SJSA1 (cell line): ENCODE measurements around the gene CATSPERZ. TPM values are rescaled to one million over a fixed set of nuclear protein-coding genes. Genes with fewer than 3 reads are reported as not detected.

Experiments used
- DNase-seq, 2 experiments: peaks; one replicate each; pipeline ENCODE4 v3.0.0-alpha.2; 2015 to 2020; ENCODE audit warnings: low spot score in 2 of 2, low read depth in 1 of 2
- H3K27ac ChIP-seq: fragments of 250-450 bp; sonication (Bioruptor Pico); 2 replicates; pipeline ENCODE4 v1.5.1; 2020; ENCODE audit warnings: mild to moderate bottlenecking, moderate library complexity
- H3K27me3 ChIP-seq: fragments of 250-450 bp; sonication (Bioruptor Pico); replicated peaks from 2 replicates; pipeline ENCODE4 v1.5.1; 2020; ENCODE audit warnings: mild to moderate bottlenecking, moderate library complexity
- H3K36me3 ChIP-seq: fragments of 250-450 bp; sonication (Bioruptor Pico); 2 replicates; pipeline ENCODE4 v1.5.1; 2020; ENCODE audit warnings: mild to moderate bottlenecking
- H3K4me1 ChIP-seq: fragments of 250-450 bp; sonication (Bioruptor Pico); replicated peaks from 2 replicates; pipeline ENCODE4 v1.6.1; 2021; ENCODE audit warnings: mild to moderate bottlenecking
- H3K4me3 ChIP-seq: fragments of 250-450 bp; sonication (Bioruptor Pico); 2 replicates; pipeline ENCODE4 v1.5.1; 2020; ENCODE audit warnings: mild to moderate bottlenecking
- H3K9me3 ChIP-seq: fragments of 250-450 bp; sonication (Bioruptor Pico); replicated peaks from 2 replicates; pipeline ENCODE4 v1.5.1; 2020; ENCODE audit warnings: mild to moderate bottlenecking
- total RNA-seq: library from RNA; depleted of rRNA; stranded (reverse); fragments of >200 nt; shearing (Covaris generic); gene quantifications from 2 replicates; pipeline ENCODE4 v1.2.3, GENCODE V29; 2014; rRNA removed

The CATSPERZ gene, protein sequence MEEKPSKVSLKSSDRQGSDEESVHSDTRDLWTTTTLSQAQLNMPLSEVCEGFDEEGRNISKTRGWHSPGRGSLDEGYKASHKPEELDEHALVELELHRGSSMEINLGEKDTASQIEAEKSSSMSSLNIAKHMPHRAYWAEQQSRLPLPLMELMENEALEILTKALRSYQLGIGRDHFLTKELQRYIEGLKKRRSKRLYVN
- total RNA-seq = not detected in 2 replicates

DNA sequence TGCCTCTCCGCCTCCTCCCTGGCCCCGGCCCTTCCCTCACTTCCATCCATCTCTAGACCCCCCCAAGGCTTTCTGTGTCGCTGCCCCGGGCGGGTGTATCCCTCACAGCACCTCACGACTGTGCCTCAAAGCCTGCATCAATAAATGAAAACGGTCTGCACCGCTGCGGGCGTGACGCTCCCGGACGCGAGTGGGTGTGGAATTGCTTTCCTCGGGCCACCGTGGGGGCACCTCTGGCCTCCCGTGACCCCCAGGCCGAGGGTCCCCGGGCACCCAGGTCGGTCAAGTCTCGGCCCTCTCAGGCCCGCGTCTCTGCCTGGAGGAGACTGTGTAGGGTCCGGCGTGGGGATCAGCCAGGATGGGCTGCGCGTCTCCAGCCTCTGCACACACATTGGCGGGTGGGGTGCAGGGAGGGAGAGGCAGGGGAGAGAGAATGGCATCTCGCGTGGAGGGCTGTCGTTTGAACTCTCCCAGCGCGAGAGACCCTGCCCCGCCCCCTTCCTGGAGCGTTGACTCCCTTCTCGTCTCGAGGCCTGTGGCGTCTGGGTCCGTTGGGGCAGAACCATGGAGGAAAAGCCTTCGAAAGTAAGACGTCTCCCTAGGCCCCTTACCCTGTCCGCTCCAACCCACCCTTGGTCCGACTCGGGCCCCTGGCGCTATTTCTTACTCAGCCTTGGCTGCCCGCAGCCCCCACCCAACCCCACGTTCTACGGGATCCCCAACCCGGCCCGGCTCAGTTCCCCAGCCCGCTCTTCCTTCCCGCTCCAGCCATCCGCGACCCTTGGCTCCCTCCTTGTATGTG lies at the start of gene CATSPERZ:
TSS of gene CATSPERZ (plus strand) at position 512 of the 802 bp plus-strand sequence. CDS start at position 565, 53 bp downstream.
- no peak for DNase-seq
- Histone ChIP-seq H3K27me3 (peaks cover 47% of the 10 kb centered on the region), H3K36me3 (no peaks in the 10 kb centered on the region), H3K27ac (no peak within 1 kb of the TSS), H3K9me3 (no peaks in the 10 kb centered on the region), H3K4me3 (no peak within 1 kb of the TSS), H3K4me1 (peaks cover 15% of the 10 kb centered on the region)

DNA sequence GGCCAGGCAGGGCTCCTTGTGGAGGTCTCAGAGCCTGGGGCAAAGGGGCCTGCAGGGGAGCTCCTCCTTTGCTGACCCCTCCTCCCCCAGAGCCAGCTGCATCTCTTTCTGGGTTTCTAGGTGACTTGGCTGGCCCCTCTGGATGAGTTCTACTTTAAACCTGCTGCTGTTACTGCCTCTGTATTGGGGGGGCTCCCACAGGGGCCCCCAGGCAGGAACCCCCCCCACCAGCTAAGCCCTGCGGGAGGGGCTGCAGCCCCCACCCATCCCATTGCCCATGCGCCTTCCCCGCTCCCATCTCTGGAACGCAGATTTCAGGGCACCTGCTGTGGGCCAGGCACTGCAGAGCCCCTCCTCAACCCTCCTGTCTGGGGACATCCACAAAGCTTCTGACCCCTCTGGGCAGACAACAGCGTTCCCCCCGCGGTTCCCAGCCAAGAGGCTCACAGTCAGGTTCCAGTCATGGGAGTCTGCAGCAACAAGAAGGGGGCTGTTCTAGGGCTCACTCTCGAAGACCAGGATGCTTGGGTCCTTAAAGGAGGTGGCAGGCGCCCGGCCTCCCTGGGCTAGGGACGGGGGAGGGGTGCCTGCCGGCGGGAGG lies 49.6 kb upstream of the CATSPERZ start:
- H3K4me3 ChIP-seq = peak overlapping the region; percentile 95
- no peak for DNase-seq
- peaks cover 3% of the 10 kb centered on the region; the same call in 1 of the 2 replicates for H3K9me3 ChIP-seq
- H3K36me3 ChIP-seq = peaks cover 31% of the 10 kb centered on the region
- no peak overlapping the region for H3K27ac ChIP-seq
- no peaks in the 10 kb centered on the region for H3K27me3 ChIP-seq
- peaks cover 46% of the 10 kb centered on the region for H3K4me1 ChIP-seq

DNA sequence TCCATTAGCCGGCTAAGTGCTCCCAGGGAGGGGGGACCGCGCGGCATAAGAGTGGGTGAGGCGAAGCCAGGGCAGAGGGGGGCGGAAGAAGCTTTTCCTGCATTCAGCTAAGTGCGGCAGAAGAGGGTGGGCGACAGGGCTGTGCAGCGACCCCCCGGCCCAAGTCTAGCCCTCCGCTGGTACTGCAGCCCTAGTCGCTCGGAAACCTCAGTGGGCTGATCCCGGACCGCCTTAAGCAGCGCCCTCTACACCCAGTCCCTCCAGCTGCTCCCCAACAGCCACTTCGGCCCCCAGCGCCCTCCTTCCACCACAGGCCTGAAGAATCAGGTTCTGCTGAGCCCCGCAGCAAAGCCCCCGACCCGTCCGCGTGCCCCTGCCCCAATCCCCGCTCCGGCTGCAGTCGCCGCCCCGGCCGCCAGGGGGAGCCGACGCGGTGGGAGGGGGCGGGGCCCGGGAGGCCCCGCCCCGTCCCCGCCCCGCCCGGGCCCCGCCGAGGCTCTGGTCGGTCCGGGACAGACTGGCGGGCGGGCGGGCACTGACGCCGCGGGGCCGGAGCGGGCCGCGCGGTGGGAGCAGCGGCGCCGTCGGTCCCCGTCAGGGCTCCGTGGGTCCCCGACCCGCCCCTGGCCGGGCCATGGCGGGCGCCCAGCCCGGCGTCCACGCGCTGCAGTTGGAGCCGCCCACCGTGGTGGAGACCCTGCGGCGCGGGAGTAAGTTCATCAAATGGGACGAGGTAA lies 49.0 kb upstream of the CATSPERZ start, which contains the start of gene PLCB3:
TSS of gene PLCB3 (plus strand) at position 515 of the 737 bp plus-strand sequence. CDS start at position 635, 120 bp downstream.
- H3K27ac ChIP-seq = peak within 1 kb of the TSS; percentile 37
- peaks cover 31% of the 10 kb centered on the region for H3K36me3 ChIP-seq
- peak in 1 of 2 experiments; percentile 67 for DNase-seq
- H3K9me3 ChIP-seq = peaks cover 3% of the 10 kb centered on the region; the same call in 1 of the 2 replicates
- no peaks in the 10 kb centered on the region for H3K27me3 ChIP-seq
- H3K4me3 ChIP-seq = peak within 1 kb of the TSS; percentile 95
- peaks cover 39% of the 10 kb centered on the region for H3K4me1 ChIP-seq

DNA sequence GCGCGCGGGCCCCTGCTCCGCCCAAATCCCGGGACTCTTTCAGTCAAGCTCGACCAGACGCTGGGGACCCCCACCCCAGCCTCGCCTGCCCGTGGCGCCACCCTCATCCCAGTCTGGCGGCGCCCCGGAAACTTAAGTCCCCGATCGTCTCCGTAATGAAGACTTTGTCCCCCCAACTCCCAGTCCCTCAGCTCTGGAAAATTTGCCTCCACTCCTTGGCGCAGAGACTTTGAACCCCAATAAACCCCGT lies 48.5 kb upstream of the CATSPERZ start:
- H3K27me3 ChIP-seq = no peaks in the 10 kb centered on the region
- H3K9me3 ChIP-seq = peaks cover 3% of the 10 kb centered on the region; the same call in 1 of the 2 replicates
- peak overlapping the region; percentile 37 for H3K27ac ChIP-seq
- H3K36me3 ChIP-seq = peaks cover 34% of the 10 kb centered on the region
- DNase-seq = peak in 1 of 2 experiments; percentile 43
- H3K4me3 ChIP-seq = peak overlapping the region; percentile 95
- peaks cover 38% of the 10 kb centered on the region for H3K4me1 ChIP-seq

DNA sequence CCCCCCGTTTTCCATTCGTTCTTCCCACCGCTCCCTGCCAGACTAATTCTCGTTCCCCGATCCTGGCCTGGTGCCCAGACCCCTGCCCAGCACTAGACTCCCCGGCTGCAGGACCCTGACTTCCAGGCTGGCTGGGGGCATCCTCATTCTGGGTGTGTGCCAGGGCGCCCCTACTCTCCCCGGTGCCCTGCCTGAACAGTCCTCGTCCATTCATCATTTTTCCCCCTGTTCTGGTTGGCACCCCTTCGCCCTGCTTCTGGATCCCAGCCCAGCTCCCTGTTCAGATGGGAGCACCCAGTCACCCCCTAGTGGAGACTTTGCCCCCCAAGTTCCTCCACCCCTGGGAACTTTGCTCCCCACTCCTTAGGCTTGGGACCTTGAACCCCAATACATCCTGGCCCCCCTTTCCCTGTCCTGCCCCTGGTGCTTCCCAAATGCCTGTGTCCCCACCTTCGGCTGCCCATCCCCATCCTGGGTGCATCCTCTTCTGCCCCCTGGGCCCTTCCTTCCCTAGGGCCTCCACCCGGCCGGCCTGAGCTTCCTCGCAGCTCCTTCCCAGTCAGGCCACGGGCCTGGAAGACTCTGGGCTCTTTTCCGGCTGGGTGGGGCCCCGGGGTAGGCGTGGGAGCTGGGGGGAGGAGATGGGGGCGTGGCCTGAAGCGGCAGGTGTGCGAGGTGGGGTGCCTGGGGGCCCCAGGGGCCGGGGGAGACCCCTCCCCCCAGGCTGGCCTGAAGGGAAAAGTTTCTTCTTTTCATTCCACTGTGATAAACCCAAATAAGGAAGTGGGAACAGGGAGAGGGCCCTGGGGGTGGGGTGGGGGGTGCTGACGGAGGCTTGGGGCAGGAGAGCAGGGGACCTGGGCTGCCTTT lies 47.9 kb upstream of the CATSPERZ start:
- Histone ChIP-seq H3K27ac (peak overlapping the region; percentile 37), H3K9me3 (peaks cover 3% of the 10 kb centered on the region; the same call in 1 of the 2 replicates), H3K4me1 (peaks cover 34% of the 10 kb centered on the region), H3K4me3 (peak overlapping the region; percentile 95), H3K27me3 (no peaks in the 10 kb centered on the region), H3K36me3 (peaks cover 38% of the 10 kb centered on the region)
- DNase-seq = peak; percentile 57 to 74

DNA sequence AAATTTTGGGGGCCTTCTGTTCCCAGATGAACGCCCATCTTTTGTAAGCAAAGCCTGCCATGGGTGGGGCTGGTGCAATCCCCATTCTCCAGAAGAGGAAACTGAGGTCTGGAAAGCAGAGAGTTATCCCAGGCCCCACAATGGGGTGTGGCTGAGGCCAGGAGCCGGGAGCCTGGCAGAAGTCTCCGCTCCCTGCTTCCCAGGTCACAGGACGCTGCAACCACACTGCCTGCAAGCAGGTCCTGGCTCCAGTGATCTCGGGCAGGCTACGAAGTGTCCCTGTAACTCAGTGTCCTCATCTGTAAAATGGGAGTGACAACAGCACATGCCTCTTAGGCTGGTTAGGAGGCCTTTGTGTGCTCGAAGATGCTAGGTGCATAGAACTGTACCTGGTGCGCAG lies 47.1 kb upstream of the CATSPERZ start:
- Histone ChIP-seq H3K27ac (no peak overlapping the region), H3K4me3 (no peak overlapping the region; the same call in 1 of the 2 replicates), H3K4me1 (peaks cover 25% of the 10 kb centered on the region), H3K9me3 (peaks cover 3% of the 10 kb centered on the region; the same call in 1 of the 2 replicates), H3K27me3 (no peaks in the 10 kb centered on the region), H3K36me3 (peaks cover 46% of the 10 kb centered on the region)
- no peak for DNase-seq

DNA sequence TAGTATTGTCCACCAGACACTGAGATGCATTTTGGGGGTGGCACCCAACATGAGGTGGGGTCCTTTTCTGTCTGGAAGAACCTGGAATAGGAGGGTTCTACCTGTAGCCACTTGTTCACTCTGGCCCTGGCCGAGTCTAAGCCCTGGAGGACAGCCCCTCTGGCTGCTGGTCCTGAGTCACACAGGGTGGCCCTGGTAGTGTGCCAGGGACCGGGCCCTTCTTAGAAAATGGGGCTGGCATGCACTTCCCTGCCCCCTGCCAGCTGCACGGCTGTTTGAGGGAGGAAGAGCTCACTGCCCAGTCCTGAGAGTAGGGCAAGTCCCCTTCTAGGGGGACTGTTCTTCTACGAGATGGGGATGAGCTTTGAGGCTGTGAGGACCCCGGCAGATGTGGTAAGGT lies 46.7 kb upstream of the CATSPERZ start:
- Histone ChIP-seq H3K9me3 (peaks cover 3% of the 10 kb centered on the region; the same call in 1 of the 2 replicates), H3K4me3 (no peak overlapping the region)

DNA sequence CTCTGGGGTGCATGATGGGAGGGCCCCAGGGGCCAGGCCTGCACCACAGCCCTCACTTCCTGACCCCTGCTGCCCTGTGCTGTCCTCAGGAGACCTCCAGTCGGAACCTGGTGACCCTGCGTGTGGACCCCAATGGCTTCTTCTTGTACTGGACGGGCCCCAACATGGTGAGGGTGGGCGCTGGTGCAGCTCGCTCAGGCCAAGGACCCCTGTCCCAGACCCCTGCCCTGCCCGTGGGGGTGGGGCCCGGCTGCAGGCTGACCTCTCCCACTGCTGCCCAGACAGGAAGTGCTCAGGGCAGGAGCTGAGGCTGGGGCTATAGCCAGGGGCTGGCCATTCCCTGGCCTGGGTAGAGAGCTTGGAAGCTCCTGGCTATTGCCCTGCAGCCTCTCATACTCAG lies 45.8 kb upstream of the CATSPERZ start:
- H3K27ac ChIP-seq = no peak overlapping the region
- no peak for DNase-seq
- no peak overlapping the region for H3K4me3 ChIP-seq
- peaks cover 25% of the 10 kb centered on the region for H3K4me1 ChIP-seq
- H3K27me3 ChIP-seq = no peaks in the 10 kb centered on the region
- peaks cover 3% of the 10 kb centered on the region; the same call in 1 of the 2 replicates for H3K9me3 ChIP-seq
- peaks cover 59% of the 10 kb centered on the region for H3K36me3 ChIP-seq

More for the DNA sequence above, 46.7 kb upstream of the CATSPERZ start:
- Histone ChIP-seq H3K27me3 (no peaks in the 10 kb centered on the region), H3K4me1 (peaks cover 25% of the 10 kb centered on the region), H3K36me3 (peaks cover 51% of the 10 kb centered on the region), H3K27ac (no peak overlapping the region)
- no peak for DNase-seq

DNA sequence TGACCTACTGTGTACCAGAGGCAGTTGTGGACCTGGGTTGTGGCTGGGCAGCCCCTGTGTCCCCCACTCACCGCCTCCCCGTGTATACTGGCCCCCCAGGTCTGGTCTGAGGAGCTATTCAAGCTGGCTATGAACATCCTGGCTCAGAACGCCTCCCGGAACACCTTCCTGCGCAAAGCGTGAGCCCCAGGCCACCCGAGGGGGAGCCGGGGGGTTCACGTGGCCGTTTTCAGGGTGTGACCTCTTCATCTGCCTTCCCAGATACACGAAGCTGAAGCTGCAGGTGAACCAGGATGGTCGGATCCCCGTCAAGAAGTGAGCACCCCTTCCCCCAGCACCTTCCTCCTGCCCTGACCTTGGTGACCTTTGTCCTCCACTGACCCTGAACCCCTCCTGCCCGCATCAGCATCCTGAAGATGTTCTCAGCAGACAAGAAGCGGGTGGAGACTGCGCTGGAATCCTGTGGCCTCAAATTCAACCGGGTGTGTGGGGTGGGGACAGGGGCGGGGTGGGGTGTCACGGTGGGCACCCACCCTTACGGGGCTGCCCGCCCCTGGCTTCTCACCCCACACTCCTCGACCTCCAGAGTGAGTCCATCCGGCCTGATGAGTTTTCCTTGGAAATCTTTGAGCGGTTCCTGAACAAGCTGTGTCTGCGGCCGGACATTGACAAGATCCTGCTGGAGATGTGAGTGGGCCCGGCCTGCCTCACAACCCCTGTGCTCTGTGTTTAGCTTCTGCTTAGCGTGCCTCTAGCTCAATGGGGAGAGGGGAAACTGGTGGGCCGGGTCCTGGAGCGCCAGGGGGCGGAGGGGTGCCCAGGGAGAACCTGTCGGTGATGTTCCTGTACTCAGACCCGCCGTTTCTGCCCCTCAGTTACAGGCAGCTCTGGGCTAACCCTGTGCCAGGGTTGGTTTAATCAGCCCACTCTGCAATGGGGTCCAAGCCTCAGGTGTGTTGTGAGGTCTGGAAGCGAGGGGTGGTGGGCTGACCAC lies 44.7 kb upstream of the CATSPERZ start:
- H3K27ac ChIP-seq = no peak overlapping the region
- H3K27me3 ChIP-seq = no peaks in the 10 kb centered on the region
- peaks cover 70% of the 10 kb centered on the region for H3K36me3 ChIP-seq
- H3K4me1 ChIP-seq = peaks cover 25% of the 10 kb centered on the region
- DNase-seq = no peak
- H3K9me3 ChIP-seq = peaks cover 3% of the 10 kb centered on the region; the same call in 1 of the 2 replicates
- H3K4me3 ChIP-seq = no peak overlapping the region

DNA sequence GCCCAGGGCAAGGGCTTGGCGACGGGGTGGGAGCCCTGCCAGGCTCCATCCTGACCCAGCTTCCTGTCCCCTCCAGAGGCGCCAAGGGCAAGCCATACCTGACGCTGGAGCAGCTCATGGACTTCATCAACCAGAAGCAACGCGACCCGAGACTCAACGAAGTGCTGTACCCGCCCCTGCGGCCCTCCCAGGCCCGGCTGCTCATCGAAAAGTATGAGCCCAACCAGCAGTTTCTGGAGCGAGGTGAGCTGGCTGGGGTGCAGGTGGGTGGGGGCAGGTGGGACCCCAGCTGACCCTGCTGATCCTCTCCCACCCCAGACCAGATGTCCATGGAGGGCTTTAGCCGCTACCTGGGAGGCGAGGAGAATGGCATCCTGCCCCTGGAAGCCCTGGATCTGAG lies 43.9 kb upstream of the CATSPERZ start:
- Histone ChIP-seq H3K27me3 (no peaks in the 10 kb centered on the region), H3K36me3 (peaks cover 77% of the 10 kb centered on the region), H3K9me3 (peaks cover 3% of the 10 kb centered on the region; the same call in 1 of the 2 replicates), H3K4me3 (no peak overlapping the region), H3K4me1 (peaks cover 18% of the 10 kb centered on the region), H3K27ac (no peak overlapping the region)
- DNase-seq = no peak

DNA sequence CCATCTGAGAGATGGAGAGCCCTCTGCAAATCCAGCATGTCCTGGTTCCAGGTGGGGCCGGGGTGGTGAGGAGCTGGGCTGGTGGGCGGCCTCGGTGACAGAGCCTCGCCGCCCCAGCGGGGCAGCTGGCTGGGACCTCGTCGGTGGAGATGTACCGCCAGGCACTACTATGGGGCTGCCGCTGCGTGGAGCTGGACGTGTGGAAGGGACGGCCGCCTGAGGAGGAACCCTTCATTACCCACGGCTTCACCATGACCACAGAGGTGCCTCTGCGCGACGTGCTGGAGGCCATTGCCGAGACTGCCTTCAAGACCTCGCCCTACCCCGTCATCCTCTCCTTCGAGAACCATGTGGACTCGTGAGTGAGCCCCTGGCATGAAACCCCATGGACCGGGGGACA lies 41.8 kb upstream of the CATSPERZ start:
- H3K4me1 ChIP-seq = peaks cover 16% of the 10 kb centered on the region
- H3K36me3 ChIP-seq = peaks cover 90% of the 10 kb centered on the region
- H3K27ac ChIP-seq = no peak overlapping the region
- H3K27me3 ChIP-seq = no peaks in the 10 kb centered on the region
- no peak for DNase-seq
- H3K9me3 ChIP-seq = no peaks in the 10 kb centered on the region
- no peak overlapping the region for H3K4me3 ChIP-seq
